GM12878 (cell line): Measurements from ENCODE around the gene SIM1. TPM values are rescaled to one million over a fixed set of nuclear protein-coding genes. Genes with fewer than 3 reads are reported as not detected.

Experiments used
- ATAC-seq: fragments of 200-7000 bp; cut with Tn5 transposase; 3 replicates; pipeline ENCODE4 v1.9.1; 2020; ENCODE audit warnings: mild to moderate bottlenecking, moderate library complexity
- BruUV-seq: library from RNA; stranded (reverse); fragments of 400-500 nt; replicated peaks from 2 replicates; lab custom pipeline; 2021; lab: Mats Ljungman, UMichigan
- CTCF ChIA-PET: fragments of 300-600 bp; sonication (Branson Sonifier 250); formaldehyde crosslinking; extraction: SDS; loops from one replicate; lab custom pipeline; 2021; ENCODE audit warnings: inconsistent platforms; lab: Yijun Ruan, JAX
- POLR2A ChIA-PET: fragments of 350-600 bp; formaldehyde crosslinking; extraction: SDS; loops from one replicate; lab custom pipeline; 2021; ENCODE audit warnings: inconsistent platforms; lab: Charles Lee
- RAD21 ChIA-PET: fragments of 300-600 bp; sonication (Branson Sonifier 250); formaldehyde crosslinking; loops from one replicate; lab custom pipeline; 2023; ENCODE audit warnings: antibody characterized with exemption; ENCODE audit not compliant: unreplicated experiment; lab: Charles Lee
- SMC1A ChIA-PET: fragments of 300-600 bp; sonication (Branson Sonifier 250); formaldehyde crosslinking; loops from one replicate; lab custom pipeline; 2023; ENCODE audit not compliant: unreplicated experiment, uncharacterized antibody; lab: Charles Lee
- DNase-seq: peaks from one replicate; pipeline ENCODE4 v3.0.0-alpha.2; 2011; ENCODE audit warnings: low read depth, low spot score
- FAIRE-seq: peaks from 3 replicates; lab custom pipeline; 2011; peaks lifted over from hg19 to GRCh38; lab: Jason Lieb, UNC
- H2AFZ ChIP-seq: 2 replicates; pipeline ENCODE4 v1.6.0; 2011; ENCODE audit warnings: low read depth, low read length, control low read depth; ENCODE audit not compliant: control insufficient read depth
- H3K27ac ChIP-seq: 2 replicates; pipeline ENCODE4 v1.5.1; 2011; ENCODE audit warnings: control low read depth; ENCODE audit not compliant: control insufficient read depth, insufficient read depth
- H3K27me3 ChIP-seq, 2 experiments: replicated peaks in 1 of 2; 2 replicates each; pipeline versions ENCODE4 v1.6.0 to v1.6.1; 2011; ENCODE audit warnings: low read length in 1 of 2; ENCODE audit not compliant: control insufficient read depth in 2 of 2, insufficient read depth in 2 of 2
- H3K36me3 ChIP-seq, 2 experiments: 2 replicates each; pipeline ENCODE4 v1.5.1; 2011; ENCODE audit warnings: low read length in 1 of 2; ENCODE audit not compliant: control insufficient read depth in 2 of 2, insufficient read depth in 2 of 2
- H3K4me1 ChIP-seq: 2 replicates; pipeline ENCODE4 v1.6.1; 2011; ENCODE audit warnings: mild to moderate bottlenecking, low read length, moderate library complexity, mixed read lengths; ENCODE audit not compliant: control insufficient read depth, insufficient read depth
- H3K4me2 ChIP-seq: 2 replicates; pipeline ENCODE4 v1.6.0; 2011; ENCODE audit warnings: control low read depth; ENCODE audit not compliant: control insufficient read depth, insufficient read depth
- H3K4me3 ChIP-seq: fragments of 200-600 bp; sonication (generic); 2 replicates; pipeline ENCODE4 v1.5.1; 2016
- H3K79me2 ChIP-seq: 2 replicates; pipeline ENCODE4 v1.6.0; 2011; ENCODE audit warnings: low read length; ENCODE audit not compliant: control insufficient read depth, insufficient read depth
- H3K9ac ChIP-seq: 2 replicates; pipeline ENCODE4 v1.8.0; 2011; ENCODE audit warnings: low read length, control low read depth, mixed read lengths; ENCODE audit not compliant: control insufficient read depth, insufficient read depth
- H3K9me3 ChIP-seq: replicated peaks from 3 replicates; pipeline ENCODE4 v1.5.1; 2011; ENCODE audit warnings: mild to moderate bottlenecking, low read length; ENCODE audit not compliant: control insufficient read depth, insufficient read depth
- H4K20me1 ChIP-seq: 2 replicates; pipeline ENCODE4 v1.6.0; 2011; ENCODE audit not compliant: control insufficient read depth, insufficient read depth
- BCLAF1 ChIP-seq: fragments of 450-650 bp; IDR thresholded peaks from 2 replicates; pipeline ENCODE4 v1.6.1; 2017; ENCODE audit warnings: antibody characterized with exemption, mild to moderate bottlenecking, moderate library complexity
- EZH2 ChIP-seq: IDR thresholded peaks from 2 replicates; pipeline ENCODE4 v1.6.1; 2012; ENCODE audit warnings: low read depth, mild to moderate bottlenecking, control low read depth, inconsistent platforms, low read length, borderline replicate concordance; ENCODE audit not compliant: control insufficient read depth
- LARP7 ChIP-seq: fragments of 450-650 bp; IDR thresholded peaks from 2 replicates; pipeline ENCODE4 v1.6.1; 2017; ENCODE audit warnings: mild to moderate bottlenecking
- NBN ChIP-seq: fragments of 450-650 bp; IDR thresholded peaks from 2 replicates; pipeline ENCODE4 v1.6.1; 2016
- RAD21 ChIP-seq: IDR thresholded peaks from 2 replicates; pipeline ENCODE4 v1.6.1; 2011; ENCODE audit warnings: mild to moderate bottlenecking, low read depth, low read length, moderate library complexity; ENCODE audit not compliant: insufficient read depth
- RBBP5 ChIP-seq: fragments of 200-600 bp; sonication (generic); conservative IDR thresholded peaks from 2 replicates; pipeline ENCODE4 v1.6.1; 2016
- RELB ChIP-seq: fragments of 450-650 bp; IDR thresholded peaks from 2 replicates; pipeline ENCODE4 v1.6.1; 2017; ENCODE audit warnings: low read depth, mild to moderate bottlenecking, moderate library complexity
- SPI1 ChIP-seq: IDR thresholded peaks from 2 replicates; pipeline ENCODE4 v1.6.1; 2011; ENCODE audit warnings: low read depth, mild to moderate bottlenecking, low read length, moderate library complexity, borderline replicate concordance; ENCODE audit not compliant: insufficient read depth
- TARDBP ChIP-seq: IDR thresholded peaks from 2 replicates; pipeline ENCODE4 v1.6.1; 2016; ENCODE audit warnings: borderline replicate concordance
- ZNF384 ChIP-seq: IDR thresholded peaks from 2 replicates; pipeline ENCODE4 v1.6.1; 2012; ENCODE audit warnings: low read depth, mild to moderate bottlenecking, low read length, improper control_type of control experiment, borderline replicate concordance
- WGBS: methylation state at CpG from one replicate; pipeline ENCODE4 v1.1.6; 2016; ENCODE audit warnings: low lambda C conversion rate; ENCODE audit not compliant: insufficient replicate concordance, insufficient coverage; ENCODE audit errors: missing lambda C conversion rate; 5-methylcytosine and 5-hydroxymethylcytosine counted together
- in situ Hi-C: fragments of 300-500 bp; cut with MboI; formaldehyde crosslinking; loops from 9 replicates; pipeline ENCODE4 v1.14.3; 2018; ENCODE audit warnings: mixed read lengths
- intact Hi-C: fragments of 100-400 bp; cut with micrococcal nuclease; formaldehyde crosslinking; loops from one replicate; pipeline ENCODE4 v1.14.2; 2022; ENCODE audit not compliant: unreplicated experiment
- polyA plus RNA-seq, 11 experiments: library from polyadenylated mRNA; depleted of rRNA in 4 of 11; unstranded in 6 of 11; stranded (reverse) in 5 of 11; fragments of >200 nt; fragmentation: Nextera tagmentation in 4 of 11; fragmentation: Illumina TruSeq in 1 of 11; extraction: Ambion mirVana in 4 of 11; extraction: Trizol in 1 of 11; gene quantifications; 1 replicate in 1 of 11; 2 replicates in 10 of 11; pipeline versions ENCODE4 v1.2.1 to v1.2.3, GENCODE V29; 2011 to 2016; ENCODE audit warnings: inconsistent platforms in 2 of 11, missing spikeins in 2 of 11, low read depth in 1 of 11
- total RNA-seq, 4 experiments: library from RNA; depleted of rRNA in 3 of 4; stranded (reverse); fragments of >200 nt in 3 of 4; fragmentation: Illumina TruSeq in 1 of 4; extraction: Trizol in 1 of 4; gene quantifications; 2 replicates each; pipeline versions ENCODE4 v1.2.1 to v1.2.3, GENCODE V29; 2013 to 2021

Gene SIM1
- total and polyA plus RNA-seq, 10 of the 15 experiments (the other 5 are each of a cell fraction or from before 2014, with no cell fraction given), result not detected

GRCh38 chr6:100467129-100468015 is 2.7 kb upstream of the SIM1 start (continued):
- TF ChIP-seq LARP7 (no peak), SPI1 (no peak), ZNF384 (no peak), RBBP5 (no peak), RELB (no peak), RAD21 (no peak), TARDBP (no peak), NBN (no peak)

- no peak for FAIRE-seq
- H3K9ac ChIP-seq, result no peak overlapping the region
- no peak for ATAC-seq
- intact Hi-C loops, result no loop called here
- H3K4me3 ChIP-seq, result no peak overlapping the region
- no peak overlapping the region for H3K4me2 ChIP-seq
- H3K79me2 ChIP-seq, result no peaks in the 10 kb centered on the region
- no peaks in the 10 kb centered on the region for H3K36me3 ChIP-seq
- CTCF ChIA-PET, result no interaction called here
- H3K9me3 ChIP-seq, result peaks cover 4% of the 10 kb centered on the region; the same call in 1 of the 3 replicates
- DNase-seq, result no peak
- TF ChIP-seq BCLAF1 (no peak), EZH2 (0 out of 2 replicates have a peak, but pooled peaks have one; percentile 65)
- TF ChIP-seq, all 136 proteins: peak for 1
- Histone ChIP-seq H3K27ac (no peak overlapping the region), H3K4me1 (no peaks in the 10 kb centered on the region), H3K27me3 (peaks cover 29 to 45% of the 10 kb centered on the region in 2 experiments), H4K20me1 (no peaks in the 10 kb centered on the region), H2AFZ (no peak overlapping the region)
- BruUV-seq, result no TSS peak
- SMC1A ChIA-PET, result no interaction called here
- POLR2A ChIA-PET, result no interaction called here
- in situ Hi-C loops, result no loop called here
- RAD21 ChIA-PET, result no interaction called here
- WGBS, result 8% methylated on average over 21 of the region's 21 CpGs
Measured at GRCh38 chr6:100466410-100467128, 1.8 kb upstream of the SIM1 start.
